ENCODE results near the gene LHX4. TPM values are rescaled to one million over a fixed set of nuclear protein-coding genes. Genes with fewer than 3 reads are reported as not detected.

LHX4 gene
- total RNA-seq, 8 experiments from 2014 or later, result 1.6 to 28.8 (median 6.8) TPM

GRCh38 chr1:180258935-180259334 is 28.9 kb downstream of the LHX4 start:
- whole genome bisulfite sequencing, 10 experiments, result 42 to 83% (median 80%) methylated on average over 1 to 3 of the region's 5 CpGs; no CpG with 5 or more reads in 6 of the 10 experiments
- in situ Hi-C loops (cut with MboI; ENCODE audit: low pct_unique_long_range_greater_than_20kb in 2 of 9, low sequenced_read_pairs in 9 of 9, unreplicated experiment in 9 of 9), result loop anchor here in 2 of 9 experiments (10.0 to 25.0 kb wide), 3 partner anchors 166 to 228 kb away; no protein-coding TSS in a partner anchor
- no peak for ATAC-seq (replicated peaks in 6 of 8)

GRCh38 chr1:180259431-180260338 is 29.6 kb downstream of the LHX4 start:
- H3K27ac ChIP-seq, result no peak overlapping the region
- no peak for ATAC-seq (replicated peaks in 6 of 8)
- 80 to 100% (median 90%) methylated on average over 2 to 9 of the region's 22 CpGs; no CpG with 5 or more reads in 5 of the 10 experiments for WGBS, 10 experiments
- H3K4me1 ChIP-seq (replicated peaks in 1 of 2), result peaks cover 45 to 49% of the 10 kb centered on the region in 2 donors
- no peak overlapping the region for H3K4me3 ChIP-seq
- in situ Hi-C loops (cut with MboI; ENCODE audit: low pct_unique_long_range_greater_than_20kb in 2 of 9, low sequenced_read_pairs in 9 of 9, unreplicated experiment in 9 of 9), result loop anchor here in 2 of 9 experiments (10.0 to 25.0 kb wide), 3 partner anchors 165 to 228 kb away; no protein-coding TSS in a partner anchor

More at GRCh38 chr1:180258935-180259334, 28.9 kb downstream of the LHX4 start:
- Histone ChIP-seq H3K27ac (no peak overlapping the region), H3K4me3 (no peak overlapping the region), H3K4me1 (replicated peaks in 1 of 2) (peaks cover 50 to 56% of the 10 kb centered on the region in 2 donors)

GRCh38 chr1:180260541-180260940 is 30.5 kb downstream of the LHX4 start:
- no peak for ATAC-seq (replicated peaks in 6 of 8)
- Histone ChIP-seq H3K27ac (no peak overlapping the region), H3K4me1 (replicated peaks in 1 of 2) (peaks cover 41 to 49% of the 10 kb centered on the region in 2 donors), H3K4me3 (no peak overlapping the region)
- in situ Hi-C loops (cut with MboI; ENCODE audit: low pct_unique_long_range_greater_than_20kb in 2 of 9, low sequenced_read_pairs in 9 of 9, unreplicated experiment in 9 of 9), result loop anchor here in 1 of 9 experiments (25.0 kb wide), 1 partner anchor 227 kb away; no protein-coding TSS in a partner anchor
- WGBS, 10 experiments, result 80 to 100% (median 95%) methylated on average over 1 to 7 of the region's 13 CpGs; no CpG with 5 or more reads in 6 of the 10 experiments

- H3K4me3 ChIP-seq, result no peak overlapping the region
- peaks cover 40 to 48% of the 10 kb centered on the region in 2 donors for H3K4me1 ChIP-seq (replicated peaks in 1 of 2)
- WGBS, 10 experiments, result 80 to 95% (median 88%) methylated on average over 6 to 8 of the region's 10 CpGs; no CpG with 5 or more reads in 7 of the 10 experiments
- ATAC-seq (replicated peaks in 6 of 8), result no peak
- in situ Hi-C loops (cut with MboI; ENCODE audit: low pct_unique_long_range_greater_than_20kb in 2 of 9, low sequenced_read_pairs in 9 of 9, unreplicated experiment in 9 of 9), result loop anchor here in 1 of 9 experiments (25.0 kb wide), 1 partner anchor 226 kb away; no protein-coding TSS in a partner anchor
- no peak overlapping the region for H3K27ac ChIP-seq
These were observed 31.0 kb downstream of the LHX4 start for GRCh38 chr1:180261030-180261429.

- WGBS, 10 experiments, result 50 to 100% (median 73%) methylated on average over 1 to 7 of the region's 7 CpGs; no CpG with 5 or more reads in 3 of the 10 experiments
- Histone ChIP-seq H3K4me1 (replicated peaks in 1 of 2) (peaks cover 34 to 41% of the 10 kb centered on the region in 2 donors), H3K4me3 (no peak overlapping the region), H3K27ac (no peak overlapping the region)
- in situ Hi-C loops (cut with MboI; ENCODE audit: low pct_unique_long_range_greater_than_20kb in 2 of 9, low sequenced_read_pairs in 9 of 9, unreplicated experiment in 9 of 9), result loop anchor here in 1 of 9 experiments (25.0 kb wide), 1 partner anchor 226 kb away; no protein-coding TSS in a partner anchor
- ATAC-seq (replicated peaks in 6 of 8), result no peak
These were observed 31.6 kb downstream of the LHX4 start for GRCh38 chr1:180261524-180262155.

- peak in 2 of 8 experiments; percentile 12 to 20 for ATAC-seq (replicated peaks in 6 of 8)
- no peak overlapping the region for H3K4me3 ChIP-seq
- in situ Hi-C loops (cut with MboI; ENCODE audit: low pct_unique_long_range_greater_than_20kb in 2 of 9, low sequenced_read_pairs in 9 of 9, unreplicated experiment in 9 of 9), result loop anchor here in 1 of 9 experiments (25.0 kb wide), 1 partner anchor 224 kb away; no protein-coding TSS in a partner anchor
- WGBS, 10 experiments, result 40 to 95% (median 81%) methylated on average over 1 to 12 of the region's 12 CpGs
- H3K27ac ChIP-seq, result no peak overlapping the region
- H3K4me1 ChIP-seq (replicated peaks in 1 of 2), result peaks cover 27 to 31% of the 10 kb centered on the region in 2 donors
These were observed 32.8 kb downstream of the LHX4 start for GRCh38 chr1:180262628-180263488.

- ATAC-seq (replicated peaks in 6 of 8), result no peak
- Histone ChIP-seq H3K27ac (no peak overlapping the region), H3K4me3 (no peak overlapping the region), H3K4me1 (replicated peaks in 1 of 2) (peaks cover 38 to 44% of the 10 kb centered on the region in 2 donors)
- WGBS, 10 experiments, result 50 to 100% (median 83%) methylated on average over 1 to 2 of the region's 2 CpGs; no CpG with 5 or more reads in 5 of the 10 experiments
- in situ Hi-C loops (cut with MboI; ENCODE audit: low pct_unique_long_range_greater_than_20kb in 2 of 9, low sequenced_read_pairs in 9 of 9, unreplicated experiment in 9 of 9), result loop anchor here in 1 of 9 experiments (25.0 kb wide), 1 partner anchor 223 kb away; no protein-coding TSS in a partner anchor
These were observed 34.5 kb downstream of the LHX4 start for GRCh38 chr1:180264595-180264994.

GRCh38 chr1:180265201-180265600 is 35.1 kb downstream of the LHX4 start:
- no peak overlapping the region for H3K27ac ChIP-seq
- whole genome bisulfite sequencing, 10 experiments, result 73 to 100% (median 88%) methylated on average over 1 to 9 of the region's 9 CpGs; no CpG with 5 or more reads in 1 of the 10 experiments
- no peak overlapping the region for H3K4me3 ChIP-seq
- in situ Hi-C loops (cut with MboI; ENCODE audit: low pct_unique_long_range_greater_than_20kb in 2 of 9, low sequenced_read_pairs in 9 of 9, unreplicated experiment in 9 of 9), result loop anchor here in 1 of 9 experiments (25.0 kb wide), 1 partner anchor 222 kb away; no protein-coding TSS in a partner anchor
- peaks cover 41 to 48% of the 10 kb centered on the region in 2 donors for H3K4me1 ChIP-seq (replicated peaks in 1 of 2)
- no peak for ATAC-seq (replicated peaks in 6 of 8)

GRCh38 chr1:180265871-180266270 is 35.8 kb downstream of the LHX4 start:
- Histone ChIP-seq H3K4me1 (replicated peaks in 1 of 2) (peaks cover 41 to 48% of the 10 kb centered on the region in 2 donors), H3K4me3 (no peak overlapping the region), H3K27ac (no peak overlapping the region)
- no peak for ATAC-seq (replicated peaks in 6 of 8)
- in situ Hi-C loops (cut with MboI; ENCODE audit: low pct_unique_long_range_greater_than_20kb in 2 of 9, low sequenced_read_pairs in 9 of 9, unreplicated experiment in 9 of 9), result loop anchor here in 1 of 9 experiments (25.0 kb wide), 1 partner anchor 221 kb away; no protein-coding TSS in a partner anchor
- 40 to 93% (median 87%) methylated on average over 1 to 4 of the region's 4 CpGs; no CpG with 5 or more reads in 2 of the 10 experiments for WGBS, 10 experiments

- in situ Hi-C loops (cut with MboI; ENCODE audit: low pct_unique_long_range_greater_than_20kb in 2 of 9, low sequenced_read_pairs in 9 of 9, unreplicated experiment in 9 of 9), result loop anchor here in 1 of 9 experiments (25.0 kb wide), 1 partner anchor 221 kb away; no protein-coding TSS in a partner anchor
- Histone ChIP-seq H3K27ac (no peak overlapping the region), H3K4me3 (no peak overlapping the region), H3K4me1 (replicated peaks in 1 of 2) (peaks cover 43 to 49% of the 10 kb centered on the region in 2 donors)
- no peak for ATAC-seq (replicated peaks in 6 of 8)
- WGBS, 10 experiments, result 80 to 100% (median 95%) methylated on average over 1 to 21 of the region's 28 CpGs; no CpG with 5 or more reads in 3 of the 10 experiments
These were observed 36.5 kb downstream of the LHX4 start for GRCh38 chr1:180266275-180267210.

- ATAC-seq (replicated peaks in 6 of 8), result peak in 1 of 8 experiments; percentile 2
- H3K27ac ChIP-seq, result no peak overlapping the region
- H3K4me3 ChIP-seq, result no peak overlapping the region
- 33 to 100% (median 91%) methylated on average over 1 to 5 of the region's 12 CpGs; no CpG with 5 or more reads in 3 of the 10 experiments for WGBS, 10 experiments
- H3K4me1 ChIP-seq (replicated peaks in 1 of 2), result peaks cover 36 to 43% of the 10 kb centered on the region in 2 donors
- in situ Hi-C loops (cut with MboI; ENCODE audit: low pct_unique_long_range_greater_than_20kb in 2 of 9, low sequenced_read_pairs in 9 of 9, unreplicated experiment in 9 of 9), result loop anchor here in 1 of 9 experiments (25.0 kb wide), 1 partner anchor 220 kb away; no protein-coding TSS in a partner anchor
These were observed 37.1 kb downstream of the LHX4 start for GRCh38 chr1:180267211-180267561.

Measured in motor neuron (in vitro differentiated cells).